Measurements from ENCODE around the gene CIPC.

DNA sequence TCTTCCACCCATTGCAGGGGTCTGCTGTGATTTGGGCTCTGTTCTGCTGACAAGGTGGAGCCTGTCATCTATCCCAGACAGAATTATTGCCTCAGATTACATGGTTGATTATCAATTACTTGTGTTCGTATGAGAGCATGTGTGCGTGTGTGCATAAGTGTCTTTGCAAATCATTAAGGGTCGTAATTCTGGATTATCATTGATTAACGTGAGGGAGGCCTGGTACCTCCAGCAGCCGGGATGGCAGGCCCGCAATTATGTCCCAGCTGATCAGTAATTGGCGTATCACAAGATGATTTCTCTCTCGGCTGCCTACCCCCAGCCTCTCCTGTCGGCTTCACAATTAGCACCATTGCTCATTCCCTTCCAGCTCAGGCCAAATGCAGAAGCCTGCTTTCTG is 39.9 kb upstream of the CIPC start:
- no peak for TF ChIP-seq POLR2AphosphoS5 (IDR thresholded peaks at IDR 0.05; ENCODE audit: borderline replicate concordance, low read depth, low read length)
- no peak for TF ChIP-seq EZH2 (IDR thresholded peaks at IDR 0.05)
